AG10803 (cell line): ENCODE data around the gene GSTA4.
A peak's percentile ranks its signal among the peaks of the same experiment; 100 is the strongest.
"Not testable (repeated sequence)": the region's sequence is repeated elsewhere in the genome, so short reads cannot be mapped to it uniquely, and the experiment has no call there.

Source experiments
- DNase-seq: peaks from one replicate; pipeline ENCODE4 v3.0.0; 2010; ENCODE audit warnings: low read depth
- H3K4me3 ChIP-seq: 2 replicates; pipeline ENCODE4 v1.5.1; 2011; ENCODE audit warnings: mild to moderate bottlenecking, low read length, control low read depth
- TF ChIP-seq, protein P1 (sequence below): conservative IDR thresholded peaks from 2 replicates; pipeline ENCODE4 v1.5.1; 2011; ENCODE audit warnings: mild to moderate bottlenecking, low read length, control low read depth, inconsistent platforms

GSTA4 gene

DNA sequence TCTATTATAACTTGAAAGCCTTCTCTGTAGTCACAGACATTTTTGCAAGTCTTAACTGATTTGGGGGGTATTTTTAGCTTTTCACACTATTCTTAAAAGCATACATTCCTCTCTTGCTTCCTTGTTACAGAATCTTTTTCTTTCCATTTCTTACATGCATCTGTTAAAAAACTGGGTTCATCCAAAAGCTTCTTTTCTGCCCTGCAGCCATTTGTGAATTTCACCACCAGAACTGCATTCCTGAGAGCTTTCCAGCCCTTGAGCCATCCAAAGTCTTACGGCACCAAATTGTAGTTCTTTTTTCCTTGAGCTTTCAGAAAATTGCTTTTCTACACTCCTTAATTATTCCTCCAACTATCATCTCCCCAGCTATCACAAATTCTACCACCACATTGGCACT, 19.7 kb upstream of the GSTA4 start:
- DNase-seq = peak; percentile 64
- H3K4me3 ChIP-seq = no peak overlapping the region
- TF ChIP-seq, protein P1, sequence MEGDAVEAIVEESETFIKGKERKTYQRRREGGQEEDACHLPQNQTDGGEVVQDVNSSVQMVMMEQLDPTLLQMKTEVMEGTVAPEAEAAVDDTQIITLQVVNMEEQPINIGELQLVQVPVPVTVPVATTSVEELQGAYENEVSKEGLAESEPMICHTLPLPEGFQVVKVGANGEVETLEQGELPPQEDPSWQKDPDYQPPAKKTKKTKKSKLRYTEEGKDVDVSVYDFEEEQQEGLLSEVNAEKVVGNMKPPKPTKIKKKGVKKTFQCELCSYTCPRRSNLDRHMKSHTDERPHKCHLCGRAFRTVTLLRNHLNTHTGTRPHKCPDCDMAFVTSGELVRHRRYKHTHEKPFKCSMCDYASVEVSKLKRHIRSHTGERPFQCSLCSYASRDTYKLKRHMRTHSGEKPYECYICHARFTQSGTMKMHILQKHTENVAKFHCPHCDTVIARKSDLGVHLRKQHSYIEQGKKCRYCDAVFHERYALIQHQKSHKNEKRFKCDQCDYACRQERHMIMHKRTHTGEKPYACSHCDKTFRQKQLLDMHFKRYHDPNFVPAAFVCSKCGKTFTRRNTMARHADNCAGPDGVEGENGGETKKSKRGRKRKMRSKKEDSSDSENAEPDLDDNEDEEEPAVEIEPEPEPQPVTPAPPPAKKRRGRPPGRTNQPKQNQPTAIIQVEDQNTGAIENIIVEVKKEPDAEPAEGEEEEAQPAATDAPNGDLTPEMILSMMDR = no peak

DNA sequence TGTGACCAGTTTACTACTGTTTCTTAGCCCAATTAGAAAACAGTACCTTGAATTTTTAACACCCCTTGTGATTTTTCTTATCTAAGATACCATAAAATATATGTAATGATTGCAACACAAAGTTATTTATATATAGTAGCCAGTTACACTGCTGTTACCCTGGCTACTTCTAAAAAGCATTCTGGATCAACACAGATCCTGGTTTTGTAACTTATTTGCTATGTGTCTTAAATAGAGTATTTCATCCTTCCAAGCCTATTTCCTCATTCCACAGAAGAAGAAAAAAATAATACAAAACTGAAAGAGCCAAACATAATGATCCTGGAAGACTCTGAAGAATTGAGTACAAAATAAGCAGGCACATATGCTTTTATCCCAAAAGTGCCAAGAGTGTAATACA, 19.0 kb upstream of the GSTA4 start:
- peak; percentile 84 for DNase-seq
- TF ChIP-seq, protein P1 = no peak
- H3K4me3 ChIP-seq = no peak overlapping the region

DNA sequence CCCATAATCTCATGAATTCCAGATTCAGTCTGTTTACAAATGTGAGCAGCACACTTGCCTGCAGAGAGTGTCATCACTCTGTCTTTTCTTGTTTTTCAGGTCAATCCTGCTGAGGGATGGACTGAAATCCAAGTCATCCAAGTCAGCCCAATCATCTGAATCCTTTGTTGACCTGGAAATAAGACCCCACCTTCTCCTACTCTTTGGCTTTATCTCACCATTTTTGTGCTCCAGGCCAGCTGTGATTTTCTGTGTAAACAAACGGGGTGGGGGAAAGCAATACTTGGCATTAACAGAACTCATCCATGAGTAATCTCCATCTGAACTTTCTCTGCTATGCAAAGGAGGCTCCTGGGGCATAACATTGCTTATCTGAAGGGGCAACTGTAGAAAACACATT, 16.9 kb upstream of the GSTA4 start:
- no peak for DNase-seq
- H3K4me3 ChIP-seq = no peak overlapping the region
- TF ChIP-seq, protein P1 = no peak

DNA sequence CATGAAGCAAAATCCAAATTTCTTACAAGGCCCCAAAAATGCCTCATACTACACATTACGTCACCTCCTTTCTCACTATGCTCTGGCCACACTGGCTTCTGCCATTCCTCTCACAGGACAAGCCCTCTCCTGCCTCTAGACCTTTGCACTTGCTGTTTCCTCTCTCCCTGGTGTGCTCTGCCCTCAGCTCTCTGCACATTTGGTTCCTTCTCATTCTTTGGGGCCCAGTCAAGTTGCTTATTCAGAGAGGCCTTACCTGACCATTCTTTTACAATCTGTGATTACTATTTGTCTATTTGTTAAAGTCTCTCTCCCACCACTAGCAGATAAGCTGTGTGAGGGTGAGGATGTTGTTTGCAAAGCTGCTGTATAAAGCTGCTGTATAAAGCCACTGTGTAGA, 15.4 kb upstream of the GSTA4 start:
- TF ChIP-seq, protein P1 = no peak
- no peak overlapping the region for H3K4me3 ChIP-seq
- DNase-seq = no peak

DNA sequence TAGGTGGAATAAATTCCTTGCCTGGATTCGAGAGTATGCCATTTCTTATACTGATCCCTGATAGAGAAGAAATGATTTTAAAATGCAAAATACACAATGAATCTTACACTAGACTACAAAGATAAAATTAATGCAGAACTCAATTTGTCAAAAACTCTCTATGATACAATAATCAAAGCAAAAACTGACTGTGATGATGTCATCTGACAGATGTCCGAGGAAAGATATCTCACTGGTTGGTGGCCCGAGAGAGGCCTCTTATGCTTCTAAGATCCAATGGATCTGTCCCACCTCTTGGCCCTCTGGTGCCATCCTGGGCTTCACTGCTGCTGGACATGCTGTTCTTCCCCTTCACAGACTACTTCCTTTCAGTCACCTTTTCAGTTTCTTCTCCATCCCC, 14.4 kb upstream of the GSTA4 start:
- TF ChIP-seq, protein P1 = no peak
- no peak overlapping the region for H3K4me3 ChIP-seq
- no peak for DNase-seq

DNA sequence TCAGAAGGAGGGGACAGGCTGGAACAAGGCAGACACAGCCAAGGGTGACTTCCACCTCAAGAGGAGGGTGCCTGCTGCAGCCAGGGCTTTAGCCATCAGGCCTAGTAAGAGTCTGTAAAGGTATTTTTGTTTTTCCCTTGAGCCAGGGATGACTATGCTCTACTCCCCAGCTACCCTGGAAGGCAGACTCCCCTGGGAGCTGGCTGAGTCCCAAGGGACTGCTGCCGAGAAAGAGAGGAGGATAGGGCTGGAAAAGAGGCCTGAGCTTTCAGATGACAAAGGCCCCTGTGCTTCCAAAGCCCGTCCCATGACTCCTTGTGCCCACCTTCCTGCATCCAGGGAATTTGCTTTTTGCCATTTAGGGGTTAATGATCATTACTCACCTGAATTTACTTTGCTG, 14.0 kb upstream of the GSTA4 start:
- TF ChIP-seq, protein P1 = no peak
- no peak overlapping the region for H3K4me3 ChIP-seq
- DNase-seq = no peak

DNA sequence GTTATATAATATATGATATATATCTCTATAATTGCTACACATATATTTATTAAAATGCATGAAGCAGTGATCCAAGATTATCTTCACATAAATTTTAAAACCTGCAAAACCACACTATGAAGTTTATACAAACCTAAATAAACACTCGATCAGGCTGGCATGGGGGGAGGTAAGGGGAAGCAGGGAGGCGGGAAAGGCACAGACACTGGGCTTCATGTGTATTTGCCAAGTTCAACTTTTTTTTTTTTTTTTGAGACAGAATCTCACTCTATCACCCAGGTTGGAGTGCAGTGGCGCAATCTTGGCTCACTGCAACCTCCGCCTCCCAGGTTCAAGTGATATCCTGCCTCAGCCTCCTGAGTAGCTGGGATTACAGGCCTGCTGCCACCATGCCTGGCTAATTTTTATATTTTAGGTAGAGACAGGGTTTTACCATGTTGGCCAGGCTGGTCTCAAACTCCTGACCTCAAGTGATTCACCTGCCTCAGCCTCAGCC, 13.2 kb upstream of the GSTA4 start:
- not testable (repeated sequence) for DNase-seq, H3K4me3 ChIP-seq
